ENCODE data around the gene ETF1. TPM values are rescaled to one million over a fixed set of nuclear protein-coding genes. Genes with fewer than 3 reads are reported as not detected.

ETF1 gene
- total and polyA plus RNA-seq, 9 of the 15 experiments (the other 6 are each of a cell fraction or from before 2014, with no cell fraction given): 53.7 to 209 (median 164) TPM

- TF ChIP-seq ZBTB11 (CRISPR knock-in tag; IDR thresholded peaks at IDR 0.05) (0 out of 6 replicates have a peak, but pooled peaks of 1 of the 3 experiments have one; percentile 11), ZNF589 (CRISPR knock-in tag; IDR thresholded peaks at IDR 0.05; ENCODE audit: low read depth) (no peak), ZNF512 (tag; IDR thresholded peaks at IDR 0.05) (no peak), SRSF3 (IDR thresholded peaks at IDR 0.05; ENCODE audit: insufficient read depth, low read length) (no peak), GTF2B (IDR thresholded peaks at IDR 0.05; ENCODE audit: extremely low read depth, insufficient read length) (no peak), MAX (CRISPR knock-in tag; IDR thresholded peaks at IDR 0.05) (no peak), HMBOX1 (IDR thresholded peaks at IDR 0.05) (peak; percentile 88), FOXJ2 (tag; IDR thresholded peaks at IDR 0.05) (no peak), ZNF23 (CRISPR knock-in tag; IDR thresholded peaks at IDR 0.05) (no peak), NR2C2 (CRISPR knock-in tag; IDR thresholded peaks at IDR 0.05) (no peak), NR2C2 (tag; IDR thresholded peaks at IDR 0.05) (peak; percentile 60), NR2C1 (IDR thresholded peaks at IDR 0.05) (0 out of 2 replicates have a peak, but pooled peaks have one; percentile 21), NR2C1 (tag; IDR thresholded peaks at IDR 0.05) (no peak; the same call in 1 of the 2 replicates), RBBP5 (IDR thresholded peaks at IDR 0.05; ENCODE audit: borderline replicate concordance, insufficient read depth, low read length, poor library complexity, severe bottlenecking) (peak; percentile 20), BRD4 (IDR thresholded peaks at IDR 0.05) (no peak), HNRNPUL1 (IDR thresholded peaks at IDR 0.05; ENCODE audit: low read length) (no peak), DPF2 (IDR thresholded peaks at IDR 0.05) (peak; percentile 79), YBX1 (IDR thresholded peaks at IDR 0.05) (no peak), ZBTB7A (IDR thresholded peaks at IDR 0.05; ENCODE audit: borderline replicate concordance, control insufficient read depth, low read depth, low read length) (no peak), NFIX (CRISPR knock-in tag; IDR thresholded peaks at IDR 0.05; ENCODE audit: low read depth) (no peak), TCF3 (CRISPR knock-in tag; IDR thresholded peaks at IDR 0.05) (peak; percentile 68), HOXB6 (CRISPR knock-in tag; IDR thresholded peaks at IDR 0.05; ENCODE audit: borderline replicate concordance) (no peak)
Measured at GRCh38 chr5:138538943-138539627, 4.0 kb downstream of the ETF1 start (continued).
